ENCODE measurements around the gene VWA8. TPM values are rescaled to one million over a fixed set of nuclear protein-coding genes. Genes with fewer than 3 reads are reported as not detected.

Gene VWA8
- total and polyA plus RNA-seq, 4 donors = 7.1 to 50.3 (median 12.4) TPM

- Histone ChIP-seq H3K9me3 (ENCODE audit: control insufficient read depth in 4 of 4, low read length in 3 of 4) (no peaks in the 10 kb centered on the region), H3K27ac (ENCODE audit: low read depth in 1 of 2, low read length in 2 of 2) (no peak overlapping the region), H3K4me3 (ENCODE audit: low read depth in 1 of 3, low read length in 3 of 3) (no peak overlapping the region), H3K4me1 (ENCODE audit: control insufficient read depth in 4 of 4, insufficient read depth in 4 of 4, low read length in 3 of 4) (no peaks in the 10 kb centered on the region), H3K9ac (ENCODE audit: low read depth in 1 of 2, low read length in 2 of 2) (no peak overlapping the region), H3K27me3 (ENCODE audit: control insufficient read depth in 4 of 4, insufficient read depth in 4 of 4, low read length in 3 of 4) (no peaks in the 10 kb centered on the region), H3K36me3 (ENCODE audit: control insufficient read depth in 4 of 4, insufficient read depth in 3 of 4, low read depth in 1 of 4, low read length in 3 of 4) (no peaks in the 10 kb centered on the region)
- WGBS = 93% methylated on average over 5 of the region's 5 CpGs
- no peak for DNase-seq (ENCODE audit: low spot score)
- TF ChIP-seq HNF4G (IDR thresholded peaks at IDR 0.05) (no peak), REST (IDR thresholded peaks at IDR 0.05) (no peak), FOXA2 (IDR thresholded peaks at IDR 0.05) (no peak), HNF4A (conservative IDR thresholded peaks at IDR 0.05) (no peak)
Measured at GRCh38 chr13:41631296-41631965, 329.5 kb downstream of the VWA8 start.

DNA sequence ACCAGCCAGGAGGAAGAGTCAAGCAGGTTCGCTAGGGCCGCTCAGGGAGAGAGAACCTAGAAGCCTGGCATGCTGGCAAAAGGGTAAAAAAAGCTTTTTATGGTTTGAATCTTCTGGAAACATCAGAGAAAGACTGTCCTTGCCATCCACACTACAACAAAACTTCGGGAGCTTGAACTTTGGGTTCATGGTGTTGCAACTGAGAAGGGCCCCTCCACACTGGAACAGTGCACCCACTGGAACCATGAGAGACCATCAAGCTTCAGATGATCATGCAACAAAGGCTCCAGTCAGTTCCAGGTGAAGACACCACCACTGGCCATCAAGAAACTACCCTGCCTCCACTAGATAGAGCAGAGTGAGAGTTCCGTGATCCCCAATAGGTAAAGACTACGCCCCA is 333.5 kb downstream of the VWA8 start:
- Histone ChIP-seq H3K4me3 (ENCODE audit: low read depth in 1 of 3, low read length in 3 of 3) (no peak overlapping the region), H3K27ac (ENCODE audit: low read depth in 1 of 2, low read length in 2 of 2) (no peak overlapping the region), H3K36me3 (ENCODE audit: control insufficient read depth in 4 of 4, insufficient read depth in 3 of 4, low read depth in 1 of 4, low read length in 3 of 4) (no peaks in the 10 kb centered on the region), H3K4me1 (ENCODE audit: control insufficient read depth in 4 of 4, insufficient read depth in 4 of 4, low read length in 3 of 4) (no peaks in the 10 kb centered on the region), H3K27me3 (ENCODE audit: control insufficient read depth in 4 of 4, insufficient read depth in 4 of 4, low read length in 3 of 4) (no peaks in the 10 kb centered on the region), H3K9ac (ENCODE audit: low read depth in 1 of 2, low read length in 2 of 2) (no peak overlapping the region), H3K9me3 (ENCODE audit: control insufficient read depth in 4 of 4, low read length in 3 of 4) (no peaks in the 10 kb centered on the region)
- DNase-seq (ENCODE audit: low spot score) = no peak
- 94% methylated on average over 5 of the region's 5 CpGs for WGBS
- TF ChIP-seq, protein P1, sequence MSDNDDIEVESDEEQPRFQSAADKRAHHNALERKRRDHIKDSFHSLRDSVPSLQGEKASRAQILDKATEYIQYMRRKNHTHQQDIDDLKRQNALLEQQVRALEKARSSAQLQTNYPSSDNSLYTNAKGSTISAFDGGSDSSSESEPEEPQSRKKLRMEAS (IDR thresholded peaks at IDR 0.05) = no peak
- TF ChIP-seq TAF1 (conservative IDR thresholded peaks at IDR 0.05) (no peak), YY1 (IDR thresholded peaks at IDR 0.05) (no peak), HNF4G (IDR thresholded peaks at IDR 0.05) (no peak), JUND (IDR thresholded peaks at IDR 0.05) (no peak), RXRA (IDR thresholded peaks at IDR 0.05) (no peak), GABPA (IDR thresholded peaks at IDR 0.05 in 1 of 2, conservative IDR thresholded peaks at IDR 0.05 in 1 of 2) (no peak), EGR1 (IDR thresholded peaks at IDR 0.05; ENCODE audit: low read depth in 2 of 2) (no peak), FOXA1 (IDR thresholded peaks at IDR 0.05) (no peak), SP1 (IDR thresholded peaks at IDR 0.05) (no peak), REST (IDR thresholded peaks at IDR 0.05) (no peak), NR2F2 (IDR thresholded peaks at IDR 0.05) (no peak), FOXA2 (IDR thresholded peaks at IDR 0.05) (no peak), RAD21 (IDR thresholded peaks at IDR 0.05) (no peak), CTCF (IDR thresholded peaks at IDR 0.05; ENCODE audit: low read depth, low read length, missing input control) (no peak), ZBTB33 (IDR thresholded peaks at IDR 0.05) (no peak), HNF4A (conservative IDR thresholded peaks at IDR 0.05) (no peak)
- TF ChIP-seq, protein P2, sequence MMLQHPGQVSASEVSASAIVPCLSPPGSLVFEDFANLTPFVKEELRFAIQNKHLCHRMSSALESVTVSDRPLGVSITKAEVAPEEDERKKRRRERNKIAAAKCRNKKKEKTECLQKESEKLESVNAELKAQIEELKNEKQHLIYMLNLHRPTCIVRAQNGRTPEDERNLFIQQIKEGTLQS (IDR thresholded peaks at IDR 0.05) = no peak
